Stomach (tissue), 9 donors: Measurements from ENCODE around the gene TEDC2. TPM values are rescaled to one million over a fixed set of nuclear protein-coding genes. Genes with fewer than 3 reads are reported as not detected.
A peak's percentile ranks its signal among the peaks of the same experiment; 100 is the strongest.
"Not testable (repeated sequence)": the region's sequence is repeated elsewhere in the genome, so short reads cannot be mapped to it uniquely, and the experiment has no call there.

Experiments
- DNase-seq, 2 donors: peaks; one replicate each; pipeline versions ENCODE4 v3.0.0 to v3.0.0-alpha.2; 2013 to 2019
- H3K27ac ChIP-seq, 5 donors: fragments of 200-600 bp in 4 of 5; sonication (generic) in 4 of 5; one replicate each; pipeline ENCODE4 v1.5.1; 2013 to 2019; ENCODE audit warnings: mild to moderate bottlenecking in 1 of 5, moderate library complexity in 1 of 5
- H3K27me3 ChIP-seq, 3 donors: fragments of 200-600 bp; sonication (generic); one replicate each; pipeline ENCODE4 v1.5.1; 2017 to 2019; ENCODE audit warnings: mixed run types in 1 of 3
- H3K36me3 ChIP-seq, 4 donors: fragments of 200-600 bp; sonication (generic); 1 replicate in 3 of 4; 2 replicates in 1 of 4; pipeline ENCODE4 v1.5.1; 2016 to 2019
- H3K4me1 ChIP-seq, 4 donors: fragments of 200-600 bp; sonication (generic); one replicate each; pipeline ENCODE4 v1.5.1; 2016 to 2019
- H3K4me3 ChIP-seq, 4 donors: fragments of 200-600 bp; sonication (generic) in 3 of 4; one replicate each; pipeline ENCODE4 v1.5.1; 2016 to 2019; ENCODE audit warnings: mild to moderate bottlenecking in 1 of 4
- H3K9me3 ChIP-seq, 4 donors: fragments of 200-600 bp; sonication (generic); one replicate each; pipeline ENCODE4 v1.5.1; 2016 to 2019
- CTCF ChIP-seq, 7 experiments: fragments of 450-650 bp in 4 of 7; fragments of 200-600 bp in 3 of 7; sonication (generic) in 3 of 7; IDR thresholded peaks; one replicate each; pipeline ENCODE4 v1.5.1; 2016 to 2019; ENCODE audit warnings: antibody characterized with exemption in 7 of 7, control low read depth in 2 of 7, mild to moderate bottlenecking in 1 of 7
- EP300 ChIP-seq: sonication (generic); formaldehyde crosslinking; IDR thresholded peaks from one replicate; pipeline ENCODE4 v1.6.1; 2017; ENCODE audit warnings: antibody characterized with exemption
- POLR2A ChIP-seq, 4 donors: fragments of 450-650 bp; IDR thresholded peaks; one replicate each; pipeline ENCODE4 v1.6.1; 2016; ENCODE audit warnings: antibody characterized with exemption in 4 of 4, control low read depth in 2 of 4, mild to moderate bottlenecking in 1 of 4, moderate library complexity in 1 of 4
- POLR2AphosphoS5 ChIP-seq, 3 donors: sonication (generic); formaldehyde crosslinking; IDR thresholded peaks; one replicate each; pipeline ENCODE4 v1.6.1; 2016; ENCODE audit warnings: antibody characterized with exemption in 3 of 3
- WGBS, 5 donors: extraction: QIAGEN DNeasy Blood & Tissue Kit in 3 of 5; methylation state at CpG; one replicate each; pipeline versions ENCODE4 v1.1.5 to v1.1.7; 2013 to 2018; 5-methylcytosine and 5-hydroxymethylcytosine counted together
- intact Hi-C: fragments of 100-400 bp; cut with DNase I; formaldehyde crosslinking; loops from one replicate; pipeline ENCODE4 v1.15.1; 2023; ENCODE audit warnings: low total_unique reads
- polyA plus RNA-seq, 3 donors: library from polyadenylated mRNA; stranded (reverse); fragments of 200-250 nt; gene quantifications; one replicate each; pipeline ENCODE4 v1.2.3, GENCODE V29; 2013
- total RNA-seq, 5 donors: library from RNA; depleted of rRNA; stranded (reverse); fragments of >200 nt; gene quantifications; one replicate each; pipeline versions ENCODE4 v1.1.0 to v1.2.3, GENCODE V29; 2014 to 2016
- donor health status: healthy with polysubstance abuse.
- donor health status: Bipolar disorder and iron deficiency.
- donor health status: healthy.

The TEDC2 gene
- total and polyA plus RNA-seq, 8 donors, result 1.3 to 3.8 (median 2.7) TPM; not detected in 3

- peaks cover 3 to 5% (median 4%) of the 10 kb centered on the region in 3 donors for H3K27me3 ChIP-seq
- peaks cover 46 to 69% (median 59%) of the 10 kb centered on the region in 4 donors for H3K4me1 ChIP-seq
- TF ChIP-seq POLR2A (IDR thresholded peaks at IDR 0.05) (no peak), EP300 (no peak), CTCF (IDR thresholded peaks at IDR 0.05) (no peak), POLR2AphosphoS5 (IDR thresholded peaks at IDR 0.05) (no peak)
- H3K9me3 ChIP-seq, result no peaks in the 10 kb centered on the region
- H3K27ac ChIP-seq, result no peak overlapping the region
- peaks cover 0 to 5% (median 2%) of the 10 kb centered on the region in 4 donors for H3K36me3 ChIP-seq
- 52 to 70% (median 61%) methylated on average over 8 of the region's 8 CpGs for WGBS, 5 donors
- intact Hi-C loops, result no loop called here
- H3K4me3 ChIP-seq, result no peak overlapping the region
- DNase-seq, result no peak
These were observed 18.4 kb downstream of the TEDC2 start for GRCh38 chr16:2478279-2478678.

- H3K27me3 ChIP-seq, H3K4me3 ChIP-seq, H3K36me3 ChIP-seq, DNase-seq, H3K9me3 ChIP-seq, intact Hi-C loops, H3K27ac ChIP-seq: not testable (repeated sequence)
- WGBS, 5 donors, result 93 to 96% (median 95%) methylated on average over 8 to 10 of the region's 10 CpGs
- H3K4me1 ChIP-seq, result peaks cover 31 to 74% (median 57%) of the 10 kb centered on the region in 4 donors
These were observed 20.1 kb downstream of the TEDC2 start for GRCh38 chr16:2479996-2480395.

DNA sequence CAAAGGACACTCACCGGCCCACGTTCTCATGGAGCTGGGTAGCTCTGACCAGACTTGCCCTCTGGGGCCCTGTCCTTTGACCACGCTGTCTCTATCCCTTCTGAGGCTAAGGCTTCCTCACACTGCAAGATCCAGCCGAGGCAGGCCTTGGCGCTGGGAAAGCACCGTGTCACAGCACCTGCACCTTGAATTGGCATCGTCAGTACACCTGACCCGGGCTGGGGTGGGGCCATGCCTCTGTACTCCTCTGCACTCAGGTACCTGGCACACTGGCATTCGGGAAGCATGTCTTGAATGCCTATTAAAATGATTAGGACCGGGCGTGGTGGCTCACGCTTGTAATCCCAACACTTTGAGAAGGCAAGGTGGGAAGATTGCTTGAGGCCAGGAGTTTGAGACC lies 21.0 kb downstream of the TEDC2 start:
- peak overlapping the region in 3 of 5 donors; percentile 14 to 32 (median 30) for H3K27ac ChIP-seq
- intact Hi-C loops, result no loop called here
- no peaks in the 10 kb centered on the region for H3K27me3 ChIP-seq
- 31 to 57% (median 44%) methylated on average over 11 to 12 of the region's 12 CpGs for WGBS, 5 donors
- H3K36me3 ChIP-seq, result peaks cover 0 to 6% (median 4%) of the 10 kb centered on the region in 4 donors
- no peak overlapping the region for H3K4me3 ChIP-seq
- TF ChIP-seq POLR2AphosphoS5 (IDR thresholded peaks at IDR 0.05), result peak in 2 of 3 donors; percentile 7 to 9
- TF ChIP-seq EP300, result no peak
- H3K4me1 ChIP-seq, result peaks cover 24 to 67% (median 51%) of the 10 kb centered on the region in 4 donors
- peak in 1 of 2 donors; percentile 79 for DNase-seq
- no peaks in the 10 kb centered on the region for H3K9me3 ChIP-seq

GRCh38 chr16:2481676-2482075 lies 21.8 kb downstream of the TEDC2 start:
- Histone ChIP-seq H3K36me3 (peaks cover 0 to 11% (median 4%) of the 10 kb centered on the region in 4 donors), H3K4me1 (peaks cover 18 to 62% (median 47%) of the 10 kb centered on the region in 4 donors), H3K4me3 (no peak overlapping the region), H3K9me3 (no peaks in the 10 kb centered on the region), H3K27me3 (no peaks in the 10 kb centered on the region), H3K27ac (peak overlapping the region in 1 of 5 donors; percentile 14)
- TF ChIP-seq POLR2A (IDR thresholded peaks at IDR 0.05), result no peak
- no peak for TF ChIP-seq CTCF (IDR thresholded peaks at IDR 0.05)
- no peak for TF ChIP-seq EP300
- TF ChIP-seq POLR2AphosphoS5 (IDR thresholded peaks at IDR 0.05), result no peak
- WGBS, 5 donors, result 58 to 80% (median 63%) methylated on average over 7 of the region's 7 CpGs
- DNase-seq, result no peak
- intact Hi-C loops, result no loop called here

- H3K9me3 ChIP-seq, result no peaks in the 10 kb centered on the region
- no peaks in the 10 kb centered on the region for H3K27me3 ChIP-seq
- peaks cover 0 to 12% (median 4%) of the 10 kb centered on the region in 4 donors for H3K36me3 ChIP-seq
- no peak overlapping the region for H3K4me3 ChIP-seq
- H3K4me1 ChIP-seq, result peaks cover 18 to 62% (median 48%) of the 10 kb centered on the region in 4 donors
- intact Hi-C loops, result no loop called here
- no peak for TF ChIP-seq EP300
- TF ChIP-seq POLR2AphosphoS5 (IDR thresholded peaks at IDR 0.05), result no peak
- TF ChIP-seq CTCF (IDR thresholded peaks at IDR 0.05), result no peak
- TF ChIP-seq POLR2A (IDR thresholded peaks at IDR 0.05), result no peak
- DNase-seq, result no peak
- 76 to 84% (median 81%) methylated on average over 13 of the region's 13 CpGs for WGBS, 5 donors
- H3K27ac ChIP-seq, result peak overlapping the region in 3 of 5 donors; percentile 22 to 80 (median 73)
These were observed 22.3 kb downstream of the TEDC2 start for GRCh38 chr16:2482249-2482648.
